GM12875 (cell line): ENCODE results near the gene WDR26.

Source experiments
- H3K4me3 ChIP-seq: one replicate; pipeline ENCODE4 v1.5.1; 2011; ENCODE audit warnings: low read depth, low read length, control low read depth
- TF ChIP-seq, protein P1 (sequence below): IDR thresholded peaks from 2 replicates; pipeline ENCODE4 v1.5.1; 2011; ENCODE audit warnings: low read depth, mild to moderate bottlenecking, control low read depth, inconsistent platforms, low read length, moderate library complexity, borderline replicate concordance; ENCODE audit not compliant: insufficient read depth

Gene WDR26

GRCh38 chr1:224433701-224434672 lies 610 bp downstream of the WDR26 start:
- peak overlapping the region; percentile 75 for H3K4me3 ChIP-seq
- TF ChIP-seq, protein P1, sequence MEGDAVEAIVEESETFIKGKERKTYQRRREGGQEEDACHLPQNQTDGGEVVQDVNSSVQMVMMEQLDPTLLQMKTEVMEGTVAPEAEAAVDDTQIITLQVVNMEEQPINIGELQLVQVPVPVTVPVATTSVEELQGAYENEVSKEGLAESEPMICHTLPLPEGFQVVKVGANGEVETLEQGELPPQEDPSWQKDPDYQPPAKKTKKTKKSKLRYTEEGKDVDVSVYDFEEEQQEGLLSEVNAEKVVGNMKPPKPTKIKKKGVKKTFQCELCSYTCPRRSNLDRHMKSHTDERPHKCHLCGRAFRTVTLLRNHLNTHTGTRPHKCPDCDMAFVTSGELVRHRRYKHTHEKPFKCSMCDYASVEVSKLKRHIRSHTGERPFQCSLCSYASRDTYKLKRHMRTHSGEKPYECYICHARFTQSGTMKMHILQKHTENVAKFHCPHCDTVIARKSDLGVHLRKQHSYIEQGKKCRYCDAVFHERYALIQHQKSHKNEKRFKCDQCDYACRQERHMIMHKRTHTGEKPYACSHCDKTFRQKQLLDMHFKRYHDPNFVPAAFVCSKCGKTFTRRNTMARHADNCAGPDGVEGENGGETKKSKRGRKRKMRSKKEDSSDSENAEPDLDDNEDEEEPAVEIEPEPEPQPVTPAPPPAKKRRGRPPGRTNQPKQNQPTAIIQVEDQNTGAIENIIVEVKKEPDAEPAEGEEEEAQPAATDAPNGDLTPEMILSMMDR, result no peak

DNA sequence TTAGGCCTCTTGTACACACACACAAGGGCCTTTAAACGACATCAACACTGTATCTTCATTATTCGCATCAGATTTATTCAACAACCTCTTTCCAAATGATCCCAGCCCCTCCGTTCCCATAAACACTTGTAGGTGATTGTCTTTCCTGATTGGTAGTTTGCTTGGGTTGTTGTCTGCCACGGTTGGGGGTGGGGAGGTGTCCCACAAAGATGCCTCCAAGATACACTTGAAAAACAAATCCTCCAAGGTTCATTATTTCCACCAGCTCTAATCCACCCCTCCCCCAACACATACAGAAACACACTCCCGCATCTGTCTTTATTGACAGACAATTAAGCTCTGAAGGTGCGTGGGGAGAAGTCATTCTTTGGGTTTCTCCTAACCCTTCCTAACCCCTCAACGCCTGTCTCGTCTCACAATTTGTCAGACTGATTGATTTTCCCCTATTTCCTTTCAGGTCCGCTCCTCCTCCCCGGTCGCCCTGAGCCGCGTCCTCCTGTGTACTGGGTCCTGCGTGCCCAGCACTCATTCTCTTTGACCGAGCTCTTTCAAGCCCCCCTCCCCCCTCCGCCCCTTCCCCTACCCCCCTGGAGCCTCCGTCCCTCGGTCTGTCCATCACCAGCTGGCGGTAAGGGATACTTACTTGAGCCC lies 1.4 kb downstream of the WDR26 start:
- peak overlapping the region; percentile 75 for H3K4me3 ChIP-seq
- TF ChIP-seq, protein P1, result no peak

DNA sequence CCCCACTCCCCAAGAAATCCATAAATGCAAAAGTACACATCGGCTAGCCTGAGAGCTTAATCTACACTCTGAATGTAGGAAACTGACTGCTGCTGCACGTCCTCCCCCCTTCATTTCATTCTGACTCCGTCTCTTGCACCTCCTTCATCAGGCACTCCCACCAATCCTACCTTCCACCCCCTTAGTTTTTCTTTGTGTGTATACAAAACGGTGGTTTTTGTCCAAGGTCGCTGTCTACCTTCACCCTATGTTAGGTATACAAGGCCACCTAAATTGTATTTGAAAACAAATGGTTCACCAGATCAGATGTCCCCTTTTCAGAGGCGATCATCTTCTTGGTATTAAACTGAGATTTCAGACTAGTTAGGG lies 1.9 kb downstream of the WDR26 start:
- TF ChIP-seq, protein P1, result no peak
- peak overlapping the region; percentile 75 for H3K4me3 ChIP-seq

GRCh38 chr1:224432146-224432545 lies 2.5 kb downstream of the WDR26 start:
- H3K4me3 ChIP-seq, result no peak overlapping the region
- TF ChIP-seq, protein P1, result no peak

DNA sequence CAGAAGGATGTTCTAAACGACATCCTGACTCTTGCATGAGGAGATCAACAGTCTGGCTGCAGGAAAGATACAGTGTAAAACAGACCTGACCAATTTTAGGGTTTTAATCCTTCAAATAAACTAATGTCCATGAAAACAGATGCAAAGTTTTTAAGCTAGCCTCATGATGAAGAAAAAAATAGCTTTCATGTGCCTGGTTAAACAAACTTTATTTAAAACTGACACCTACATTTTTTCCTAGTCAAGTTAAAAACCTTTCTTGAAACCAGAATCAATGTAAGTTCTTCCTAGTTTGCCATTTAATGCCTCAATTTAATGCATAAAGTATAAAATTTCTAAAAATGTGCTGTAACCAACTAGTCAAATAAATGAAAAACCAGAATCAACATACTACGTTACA lies 2.9 kb downstream of the WDR26 start:
- TF ChIP-seq, protein P1, result no peak
- no peak overlapping the region for H3K4me3 ChIP-seq

GRCh38 chr1:224430511-224431113 lies 4.0 kb downstream of the WDR26 start:
- TF ChIP-seq, protein P1, result no peak
- H3K4me3 ChIP-seq, result no peak overlapping the region
